GM18505 (cell line): ENCODE measurements around the gene CDK12.
"Not testable (repeated sequence)": the region's sequence is repeated elsewhere in the genome, so short reads cannot be mapped to it uniquely, and the experiment has no call there.

Experiments
- ATAC-seq: cut with Tn5 transposase; IDR thresholded peaks from one replicate; pipeline ENCODE4 v1.9.1; 2021; ENCODE audit not compliant: unreplicated experiment
- POLR2A ChIP-seq: IDR thresholded peaks from 4 replicates; pipeline ENCODE4 v1.6.1; 2011; ENCODE audit warnings: borderline replicate concordance; ENCODE audit not compliant: insufficient read depth, insufficient read length; ENCODE audit errors: extremely low read depth

The CDK12 gene

GRCh38 chr17:39529455-39529854 is 68.2 kb downstream of the CDK12 start:
- no peak for TF ChIP-seq POLR2A
- no peak for ATAC-seq

- TF ChIP-seq POLR2A, result no peak
- no peak for ATAC-seq
These were observed 69.2 kb downstream of the CDK12 start for GRCh38 chr17:39530513-39530912.

- TF ChIP-seq POLR2A, result no peak
- ATAC-seq, result no peak
These were observed 70.0 kb downstream of the CDK12 start for GRCh38 chr17:39531252-39531651.

- no peak for TF ChIP-seq POLR2A
- ATAC-seq, result no peak
These were observed 72.6 kb downstream of the CDK12 start for GRCh38 chr17:39533891-39534290.

GRCh38 chr17:39534768-39535405 is 73.6 kb downstream of the CDK12 start:
- no peak for ATAC-seq
- TF ChIP-seq POLR2A, result no peak

- no peak for ATAC-seq
These were observed 75.2 kb downstream of the CDK12 start for GRCh38 chr17:39536468-39536867.

GRCh38 chr17:39537364-39537763 is 76.1 kb downstream of the CDK12 start:
- not testable (repeated sequence) for ATAC-seq

More at GRCh38 chr17:39536468-39536867, 75.2 kb downstream of the CDK12 start:
- TF ChIP-seq POLR2A, result no peak

GRCh38 chr17:39538866-39539265 is 77.6 kb downstream of the CDK12 start:
- TF ChIP-seq POLR2A, result no peak
- no peak for ATAC-seq

GRCh38 chr17:39540611-39541010 is 79.3 kb downstream of the CDK12 start:
- ATAC-seq, result no peak
- TF ChIP-seq POLR2A, result no peak

GRCh38 chr17:39541652-39542051 is 80.4 kb downstream of the CDK12 start:
- no peak for ATAC-seq
- TF ChIP-seq POLR2A, result no peak

- no peak for ATAC-seq
- TF ChIP-seq POLR2A, result no peak
These were observed 81.9 kb downstream of the CDK12 start for GRCh38 chr17:39543176-39543575.

GRCh38 chr17:39543664-39544063 is 82.4 kb downstream of the CDK12 start:
- no peak for ATAC-seq
- TF ChIP-seq POLR2A, result no peak

GRCh38 chr17:39544361-39544760 is 83.1 kb downstream of the CDK12 start:
- not testable (repeated sequence) for ATAC-seq

- no peak for ATAC-seq
These were observed 86.6 kb downstream of the CDK12 start for GRCh38 chr17:39547713-39548478.

More at GRCh38 chr17:39547713-39548478, 86.6 kb downstream of the CDK12 start:
- no peak for TF ChIP-seq POLR2A
